ENCODE results near the gene TBC1D12.
"Not testable (repeated sequence)": the region's sequence is repeated elsewhere in the genome, so short reads cannot be mapped to it uniquely, and the experiment has no call there.

DNA sequence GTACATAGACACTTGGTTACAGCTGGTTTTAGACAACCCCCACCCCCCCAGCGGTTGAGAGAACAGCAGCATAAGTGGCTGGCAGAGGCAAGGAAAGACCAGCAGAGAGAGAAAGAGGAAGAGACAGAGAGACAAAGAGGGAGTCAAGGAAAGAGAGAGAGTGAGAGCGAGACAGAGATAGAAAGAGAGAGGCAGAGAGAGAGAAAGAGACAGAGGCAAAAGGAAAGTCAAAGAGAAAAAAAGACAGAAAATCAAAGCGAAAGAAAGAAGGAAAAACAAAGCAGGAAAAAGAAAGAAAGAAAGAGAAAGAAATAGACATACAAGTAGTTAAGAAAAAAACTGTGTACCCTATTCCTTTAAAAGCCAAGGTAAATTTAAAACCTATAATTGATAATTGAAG, 16.6 kb upstream of the TBC1D12 start:
- TF ChIP-seq CTCF (IDR thresholded peaks at IDR 0.05; ENCODE audit: insufficient read depth, low read length, poor library complexity, severe bottlenecking); EZH2phosphoT487 (conservative IDR thresholded peaks at IDR 0.05; ENCODE audit: low read length): not testable (repeated sequence)

Data from SU-DHL-6 (cell line).